Panc1 (cell line): ENCODE data around the gene USH1G.
A peak's percentile ranks its signal among the peaks of the same experiment; 100 is the strongest.

ENCODE experiments used
- POLR2AphosphoS5 ChIP-seq: IDR thresholded peaks from 2 replicates; pipeline ENCODE4 v1.6.1; 2012; ENCODE audit warnings: mild to moderate bottlenecking, low read depth, low read length, moderate library complexity
- SIN3A ChIP-seq: IDR thresholded peaks from 2 replicates; pipeline ENCODE4 v1.6.1; 2012; ENCODE audit warnings: low read depth, mild to moderate bottlenecking, low read length, moderate library complexity, borderline replicate concordance; ENCODE audit not compliant: insufficient read depth
- TCF7L2 ChIP-seq: IDR thresholded peaks from 2 replicates; pipeline ENCODE4 v1.6.1; 2011; ENCODE audit warnings: mild to moderate bottlenecking, low read depth, low read length, inconsistent platforms
- TF ChIP-seq, protein P1 (sequence below): fragments of 450-650 bp; IDR thresholded peaks from 2 replicates; pipeline ENCODE4 v1.5.1; 2017; ENCODE audit warnings: mild to moderate bottlenecking
- TF ChIP-seq, protein P2 (sequence below), 2 experiments: IDR thresholded peaks; 2 replicates each; pipeline ENCODE4 v1.6.1; 2011 to 2012; ENCODE audit warnings: low read depth in 2 of 2, control low read depth in 1 of 2, low read length in 1 of 2, mild to moderate bottlenecking in 1 of 2, moderate library complexity in 1 of 2; ENCODE audit not compliant: insufficient read depth in 1 of 2

DNA sequence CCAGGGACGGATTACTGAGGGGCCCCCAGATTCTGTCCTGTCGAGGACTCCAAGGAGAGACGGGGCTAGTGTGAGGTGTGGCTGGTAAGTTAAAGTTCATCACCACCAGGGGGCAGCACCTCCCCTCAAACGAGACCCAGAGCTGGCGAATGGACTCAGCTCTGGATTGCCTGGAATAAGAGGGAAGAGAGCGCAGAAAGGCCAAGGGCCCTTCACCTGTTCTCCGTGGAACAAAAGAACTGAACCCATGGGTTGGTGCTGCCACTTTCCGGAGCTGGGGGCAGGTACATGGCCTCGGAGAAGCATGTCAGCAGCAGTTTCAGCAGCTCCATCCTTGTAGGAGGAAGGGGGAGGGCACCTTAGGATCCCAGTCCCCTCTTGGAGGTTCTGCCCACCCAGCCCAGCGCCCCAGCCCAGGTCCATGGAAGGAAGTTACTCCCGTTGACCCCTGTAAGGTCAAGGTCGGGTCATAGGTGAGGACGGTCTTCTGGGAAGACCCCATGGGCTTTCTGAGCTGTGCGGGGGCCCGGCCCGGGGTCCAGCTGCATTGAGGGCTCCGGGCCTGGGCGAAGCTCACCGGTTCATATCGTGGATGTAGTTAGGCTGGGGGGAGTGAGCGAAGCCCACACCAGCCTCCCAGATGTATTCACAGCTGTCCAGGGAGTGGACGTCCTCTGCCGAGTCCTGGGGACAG is 38.7 kb upstream of the USH1G start:
- TF ChIP-seq, protein P1, sequence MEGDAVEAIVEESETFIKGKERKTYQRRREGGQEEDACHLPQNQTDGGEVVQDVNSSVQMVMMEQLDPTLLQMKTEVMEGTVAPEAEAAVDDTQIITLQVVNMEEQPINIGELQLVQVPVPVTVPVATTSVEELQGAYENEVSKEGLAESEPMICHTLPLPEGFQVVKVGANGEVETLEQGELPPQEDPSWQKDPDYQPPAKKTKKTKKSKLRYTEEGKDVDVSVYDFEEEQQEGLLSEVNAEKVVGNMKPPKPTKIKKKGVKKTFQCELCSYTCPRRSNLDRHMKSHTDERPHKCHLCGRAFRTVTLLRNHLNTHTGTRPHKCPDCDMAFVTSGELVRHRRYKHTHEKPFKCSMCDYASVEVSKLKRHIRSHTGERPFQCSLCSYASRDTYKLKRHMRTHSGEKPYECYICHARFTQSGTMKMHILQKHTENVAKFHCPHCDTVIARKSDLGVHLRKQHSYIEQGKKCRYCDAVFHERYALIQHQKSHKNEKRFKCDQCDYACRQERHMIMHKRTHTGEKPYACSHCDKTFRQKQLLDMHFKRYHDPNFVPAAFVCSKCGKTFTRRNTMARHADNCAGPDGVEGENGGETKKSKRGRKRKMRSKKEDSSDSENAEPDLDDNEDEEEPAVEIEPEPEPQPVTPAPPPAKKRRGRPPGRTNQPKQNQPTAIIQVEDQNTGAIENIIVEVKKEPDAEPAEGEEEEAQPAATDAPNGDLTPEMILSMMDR, result peak; percentile 81
- TF ChIP-seq, protein P2, sequence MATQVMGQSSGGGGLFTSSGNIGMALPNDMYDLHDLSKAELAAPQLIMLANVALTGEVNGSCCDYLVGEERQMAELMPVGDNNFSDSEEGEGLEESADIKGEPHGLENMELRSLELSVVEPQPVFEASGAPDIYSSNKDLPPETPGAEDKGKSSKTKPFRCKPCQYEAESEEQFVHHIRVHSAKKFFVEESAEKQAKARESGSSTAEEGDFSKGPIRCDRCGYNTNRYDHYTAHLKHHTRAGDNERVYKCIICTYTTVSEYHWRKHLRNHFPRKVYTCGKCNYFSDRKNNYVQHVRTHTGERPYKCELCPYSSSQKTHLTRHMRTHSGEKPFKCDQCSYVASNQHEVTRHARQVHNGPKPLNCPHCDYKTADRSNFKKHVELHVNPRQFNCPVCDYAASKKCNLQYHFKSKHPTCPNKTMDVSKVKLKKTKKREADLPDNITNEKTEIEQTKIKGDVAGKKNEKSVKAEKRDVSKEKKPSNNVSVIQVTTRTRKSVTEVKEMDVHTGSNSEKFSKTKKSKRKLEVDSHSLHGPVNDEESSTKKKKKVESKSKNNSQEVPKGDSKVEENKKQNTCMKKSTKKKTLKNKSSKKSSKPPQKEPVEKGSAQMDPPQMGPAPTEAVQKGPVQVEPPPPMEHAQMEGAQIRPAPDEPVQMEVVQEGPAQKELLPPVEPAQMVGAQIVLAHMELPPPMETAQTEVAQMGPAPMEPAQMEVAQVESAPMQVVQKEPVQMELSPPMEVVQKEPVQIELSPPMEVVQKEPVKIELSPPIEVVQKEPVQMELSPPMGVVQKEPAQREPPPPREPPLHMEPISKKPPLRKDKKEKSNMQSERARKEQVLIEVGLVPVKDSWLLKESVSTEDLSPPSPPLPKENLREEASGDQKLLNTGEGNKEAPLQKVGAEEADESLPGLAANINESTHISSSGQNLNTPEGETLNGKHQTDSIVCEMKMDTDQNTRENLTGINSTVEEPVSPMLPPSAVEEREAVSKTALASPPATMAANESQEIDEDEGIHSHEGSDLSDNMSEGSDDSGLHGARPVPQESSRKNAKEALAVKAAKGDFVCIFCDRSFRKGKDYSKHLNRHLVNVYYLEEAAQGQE (IDR thresholded peaks at IDR 0.05; ENCODE audit: insufficient read depth in 1 of 2, low read depth in 2 of 2, low read length in 1 of 2), result no peak
- TF ChIP-seq POLR2AphosphoS5 (no peak), SIN3A (no peak), TCF7L2 (no peak)
